HUES48 (cell line): ENCODE measurements around the gene TRIM37.

Experiments used
- H3K27ac ChIP-seq: one replicate; pipeline ENCODE4 v1.7.0; 2013; ENCODE audit warnings: low read depth, low read length, inconsistent platforms
- H3K27me3 ChIP-seq: 2 replicates; pipeline ENCODE4 v1.6.1; 2013; ENCODE audit warnings: mild to moderate bottlenecking, low read length; ENCODE audit not compliant: control insufficient read depth, insufficient read depth
- H3K36me3 ChIP-seq: 2 replicates; pipeline ENCODE4 v1.6.1; 2013; ENCODE audit warnings: low read length; ENCODE audit not compliant: control insufficient read depth, insufficient read depth
- H3K4me1 ChIP-seq: 2 replicates; pipeline ENCODE4 v1.6.1; 2013; ENCODE audit warnings: mild to moderate bottlenecking, low read length; ENCODE audit not compliant: control insufficient read depth, insufficient read depth
- H3K4me3 ChIP-seq: 2 replicates; pipeline ENCODE4 v1.5.1; 2013; ENCODE audit warnings: mild to moderate bottlenecking, low read depth, low read length
- H3K9ac ChIP-seq: 2 replicates; pipeline ENCODE4 v1.6.1; 2013; ENCODE audit warnings: mild to moderate bottlenecking, low read depth, low read length, moderate library complexity
- H3K9me3 ChIP-seq: 2 replicates; pipeline ENCODE4 v1.6.1; 2013; ENCODE audit warnings: low read length; ENCODE audit not compliant: control insufficient read depth, insufficient read depth

TRIM37 gene

GRCh38 chr17:58932956-58933355 lies 173.7 kb downstream of the TRIM37 start:
- Histone ChIP-seq H3K4me3 (no peak overlapping the region), H3K9me3 (no peaks in the 10 kb centered on the region), H3K27me3 (no peaks in the 10 kb centered on the region), H3K36me3 (no peaks in the 10 kb centered on the region), H3K4me1 (no peaks in the 10 kb centered on the region), H3K9ac (no peak overlapping the region), H3K27ac (no peak overlapping the region)
